HEK293 (cell line): ENCODE results near the gene ZNF608.
A peak's percentile ranks its signal among the peaks of the same experiment; 100 is the strongest.

Source experiments
- ELK4 ChIP-seq: IDR thresholded peaks from 2 replicates; pipeline ENCODE4 v1.6.1; 2011; ENCODE audit warnings: mild to moderate bottlenecking, low read depth, low read length, borderline replicate concordance
- HOXD13 ChIP-seq: sonication (generic); formaldehyde crosslinking; IDR thresholded peaks from 2 replicates; pipeline ENCODE4 v1.8.0; 2022; ENCODE audit warnings: missing genetic modification reagents, borderline replicate concordance
- KLF1 ChIP-seq: fragments of 450-650 bp; formaldehyde crosslinking; IDR thresholded peaks from 2 replicates; pipeline ENCODE4 v1.5.1; 2016; ENCODE audit warnings: missing biosample characterization, missing genetic modification characterization
- KLF7 ChIP-seq: fragments of 450-650 bp; formaldehyde crosslinking; IDR thresholded peaks from 2 replicates; pipeline ENCODE4 v1.5.1; 2016; ENCODE audit warnings: missing biosample characterization, missing genetic modification characterization, borderline replicate concordance
- MEIS1 ChIP-seq: sonication (generic); formaldehyde crosslinking; IDR thresholded peaks from 2 replicates; pipeline ENCODE4 v1.8.1; 2022; ENCODE audit warnings: missing genetic modification reagents, mild to moderate bottlenecking, borderline replicate concordance
- REPIN1 ChIP-seq: fragments of 450-650 bp; formaldehyde crosslinking; IDR thresholded peaks from 2 replicates; pipeline ENCODE4 v1.5.1; 2017; ENCODE audit warnings: missing biosample characterization, missing genetic modification characterization, low read depth
- ZBTB48 ChIP-seq: fragments of 450-650 bp; formaldehyde crosslinking; IDR thresholded peaks from 2 replicates; pipeline ENCODE4 v1.5.1; 2016; ENCODE audit warnings: missing biosample characterization, missing genetic modification characterization
- ZFP41 ChIP-seq: fragments of 450-650 bp; formaldehyde crosslinking; IDR thresholded peaks from 2 replicates; pipeline ENCODE4 v1.5.1; 2016; ENCODE audit warnings: missing biosample characterization, missing genetic modification characterization, borderline replicate concordance
- ZNF10 ChIP-seq: fragments of 450-650 bp; formaldehyde crosslinking; IDR thresholded peaks from 2 replicates; pipeline ENCODE4 v1.5.1; 2017; ENCODE audit warnings: missing biosample characterization, missing genetic modification characterization
- ZNF138 ChIP-seq: fragments of 450-650 bp; formaldehyde crosslinking; IDR thresholded peaks from 2 replicates; pipeline ENCODE4 v1.5.1; 2016; ENCODE audit warnings: missing biosample characterization, missing genetic modification characterization, borderline replicate concordance
- ZNF140 ChIP-seq: fragments of 450-650 bp; formaldehyde crosslinking; IDR thresholded peaks from 2 replicates; pipeline ENCODE4 v1.5.1; 2016; ENCODE audit warnings: missing biosample characterization, missing genetic modification characterization
- ZNF19 ChIP-seq: fragments of 450-650 bp; formaldehyde crosslinking; IDR thresholded peaks from 2 replicates; pipeline ENCODE4; 2016; ENCODE audit warnings: missing biosample characterization, missing genetic modification characterization, low read depth
- ZNF23 ChIP-seq: fragments of 450-650 bp; formaldehyde crosslinking; IDR thresholded peaks from 2 replicates; pipeline ENCODE4 v1.5.1; 2016; ENCODE audit warnings: missing biosample characterization, missing genetic modification characterization, borderline replicate concordance
- ZNF335 ChIP-seq: fragments of 450-650 bp; formaldehyde crosslinking; conservative IDR thresholded peaks from 2 replicates; pipeline ENCODE4 v1.5.1; 2016; ENCODE audit warnings: missing biosample characterization, missing genetic modification characterization
- ZNF398 ChIP-seq: fragments of 450-650 bp; formaldehyde crosslinking; IDR thresholded peaks from 2 replicates; pipeline ENCODE4 v1.5.1; 2017; ENCODE audit warnings: missing biosample characterization, missing genetic modification characterization
- ZNF48 ChIP-seq: fragments of 450-650 bp; formaldehyde crosslinking; IDR thresholded peaks from 2 replicates; pipeline ENCODE4 v1.5.1; 2016; ENCODE audit warnings: missing biosample characterization, missing genetic modification characterization
- ZNF514 ChIP-seq: fragments of 450-650 bp; formaldehyde crosslinking; IDR thresholded peaks from 2 replicates; pipeline ENCODE4 v1.5.1; 2016; ENCODE audit warnings: missing biosample characterization, missing genetic modification characterization
- ZNF544 ChIP-seq: fragments of 450-650 bp; formaldehyde crosslinking; IDR thresholded peaks from 2 replicates; pipeline ENCODE4 v1.5.0; 2017; ENCODE audit warnings: missing biosample characterization, missing genetic modification characterization
- ZNF558 ChIP-seq: fragments of 450-650 bp; formaldehyde crosslinking; IDR thresholded peaks from 2 replicates; pipeline ENCODE4 v1.5.1; 2016; ENCODE audit warnings: missing biosample characterization, missing genetic modification characterization
- ZNF600 ChIP-seq: fragments of 450-650 bp; formaldehyde crosslinking; IDR thresholded peaks from 2 replicates; pipeline ENCODE4 v1.5.1; 2016; ENCODE audit warnings: missing biosample characterization, missing genetic modification characterization
- ZNF639 ChIP-seq: fragments of 450-650 bp; formaldehyde crosslinking; IDR thresholded peaks from 2 replicates; pipeline ENCODE4 v1.5.1; 2016; ENCODE audit warnings: missing biosample characterization, missing genetic modification characterization
- ZNF792 ChIP-seq: fragments of 450-650 bp; formaldehyde crosslinking; IDR thresholded peaks from 2 replicates; pipeline ENCODE4 v1.5.1; 2016; ENCODE audit warnings: missing biosample characterization, missing genetic modification characterization
- ZSCAN30 ChIP-seq: fragments of 450-650 bp; IDR thresholded peaks from 2 replicates; pipeline ENCODE4 v1.5.1; 2018; ENCODE audit warnings: missing biosample characterization, mild to moderate bottlenecking, missing genetic modification characterization, moderate library complexity
- TF ChIP-seq, protein P1 (sequence below): fragments of 450-650 bp; formaldehyde crosslinking; IDR thresholded peaks from 2 replicates; pipeline ENCODE4 v1.5.1; 2016; ENCODE audit warnings: missing biosample characterization, missing genetic modification characterization
- TF ChIP-seq, protein P2 (sequence below): fragments of 450-650 bp; formaldehyde crosslinking; IDR thresholded peaks from 2 replicates; pipeline ENCODE4 v1.5.1; 2016; ENCODE audit warnings: missing biosample characterization, missing genetic modification characterization
- TF ChIP-seq, protein P3 (sequence below): fragments of 450-650 bp; formaldehyde crosslinking; IDR thresholded peaks from 2 replicates; pipeline ENCODE4 v1.5.1; 2016; ENCODE audit warnings: missing biosample characterization, missing genetic modification characterization
- TF ChIP-seq, protein P4 (sequence below): fragments of 450-650 bp; formaldehyde crosslinking; IDR thresholded peaks from 2 replicates; pipeline ENCODE4 v1.5.1; 2017; ENCODE audit warnings: missing biosample characterization, missing genetic modification characterization

ZNF608 gene

DNA sequence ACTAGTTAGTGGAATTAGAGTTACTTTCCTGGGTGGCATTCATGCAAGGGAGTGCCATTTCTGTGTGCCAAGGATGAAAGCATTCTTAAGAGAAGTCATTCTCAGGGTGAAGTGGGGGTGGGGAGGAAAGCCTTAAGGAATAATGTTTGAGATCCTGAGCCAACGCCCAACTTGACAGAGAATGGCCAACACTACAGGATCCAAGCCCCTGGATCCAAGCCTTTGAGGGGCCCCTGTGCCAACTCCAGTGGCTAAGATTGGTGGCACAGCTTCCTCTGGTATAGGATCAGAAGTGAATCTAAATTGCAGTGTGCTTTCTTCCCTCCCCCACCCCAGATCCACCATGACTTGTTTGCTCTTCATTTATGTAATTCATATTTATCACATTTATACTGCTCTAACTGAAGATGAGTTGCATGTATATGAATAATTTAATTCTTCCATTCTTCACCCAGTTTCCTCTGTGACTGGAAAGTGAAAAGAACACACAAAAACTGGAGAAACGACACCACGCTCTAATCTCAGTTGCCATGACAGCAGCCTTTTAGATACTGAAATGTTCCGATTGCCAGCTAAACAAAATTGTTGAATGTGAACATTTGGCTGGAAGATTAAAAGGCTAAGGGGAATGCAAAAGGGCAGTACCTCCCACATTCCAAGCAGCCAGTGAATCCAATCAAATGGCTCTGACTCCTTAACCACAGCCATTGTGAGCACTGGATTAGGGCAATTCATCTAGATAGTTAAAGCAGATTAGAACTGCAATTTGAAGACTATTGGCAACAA, 4.5 kb downstream of the ZNF608 start (continued):
- TF ChIP-seq ZNF639 = peak; percentile 74; the same call in 1 of the 2 replicates
- no peak for TF ChIP-seq MEIS1 (CRISPR knock-in tag)
- TF ChIP-seq, protein P1, sequence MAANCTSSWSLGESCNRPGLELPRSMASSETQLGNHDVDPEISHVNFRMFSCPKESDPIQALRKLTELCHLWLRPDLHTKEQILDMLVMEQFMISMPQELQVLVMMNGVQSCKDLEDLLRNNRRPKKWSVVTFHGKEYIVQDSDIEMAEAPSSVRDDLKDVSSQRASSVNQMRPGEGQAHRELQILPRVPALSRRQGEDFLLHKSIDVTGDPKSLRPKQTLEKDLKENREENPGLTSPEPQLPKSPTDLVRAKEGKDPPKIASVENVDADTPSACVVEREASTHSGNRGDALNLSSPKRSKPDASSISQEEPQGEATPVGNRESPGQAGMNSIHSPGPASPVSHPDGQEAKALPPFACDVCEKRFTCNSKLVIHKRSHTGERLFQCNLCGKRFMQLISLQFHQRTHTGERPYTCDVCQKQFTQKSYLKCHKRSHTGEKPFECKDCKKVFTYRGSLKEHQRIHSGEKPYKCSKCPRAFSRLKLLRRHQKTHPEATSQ = no peak
- TF ChIP-seq ZSCAN30 (tag by site-specific recombination) = peak; percentile 86
- TF ChIP-seq ZNF23 (tag by site-specific recombination) = no peak
- no peak for TF ChIP-seq ZNF19 (tag by site-specific recombination)
- peak; percentile 42; the same call in 1 of the 2 replicates for TF ChIP-seq HOXD13
- TF ChIP-seq ZNF398 (tag by site-specific recombination) = no peak
- TF ChIP-seq ZNF335 = 0 out of 2 replicates have a peak, but pooled peaks have one; percentile 18
- no peak for TF ChIP-seq ZNF140 (tag by site-specific recombination)
- TF ChIP-seq ZBTB48 (tag by site-specific recombination) = no peak
- TF ChIP-seq, protein P2, sequence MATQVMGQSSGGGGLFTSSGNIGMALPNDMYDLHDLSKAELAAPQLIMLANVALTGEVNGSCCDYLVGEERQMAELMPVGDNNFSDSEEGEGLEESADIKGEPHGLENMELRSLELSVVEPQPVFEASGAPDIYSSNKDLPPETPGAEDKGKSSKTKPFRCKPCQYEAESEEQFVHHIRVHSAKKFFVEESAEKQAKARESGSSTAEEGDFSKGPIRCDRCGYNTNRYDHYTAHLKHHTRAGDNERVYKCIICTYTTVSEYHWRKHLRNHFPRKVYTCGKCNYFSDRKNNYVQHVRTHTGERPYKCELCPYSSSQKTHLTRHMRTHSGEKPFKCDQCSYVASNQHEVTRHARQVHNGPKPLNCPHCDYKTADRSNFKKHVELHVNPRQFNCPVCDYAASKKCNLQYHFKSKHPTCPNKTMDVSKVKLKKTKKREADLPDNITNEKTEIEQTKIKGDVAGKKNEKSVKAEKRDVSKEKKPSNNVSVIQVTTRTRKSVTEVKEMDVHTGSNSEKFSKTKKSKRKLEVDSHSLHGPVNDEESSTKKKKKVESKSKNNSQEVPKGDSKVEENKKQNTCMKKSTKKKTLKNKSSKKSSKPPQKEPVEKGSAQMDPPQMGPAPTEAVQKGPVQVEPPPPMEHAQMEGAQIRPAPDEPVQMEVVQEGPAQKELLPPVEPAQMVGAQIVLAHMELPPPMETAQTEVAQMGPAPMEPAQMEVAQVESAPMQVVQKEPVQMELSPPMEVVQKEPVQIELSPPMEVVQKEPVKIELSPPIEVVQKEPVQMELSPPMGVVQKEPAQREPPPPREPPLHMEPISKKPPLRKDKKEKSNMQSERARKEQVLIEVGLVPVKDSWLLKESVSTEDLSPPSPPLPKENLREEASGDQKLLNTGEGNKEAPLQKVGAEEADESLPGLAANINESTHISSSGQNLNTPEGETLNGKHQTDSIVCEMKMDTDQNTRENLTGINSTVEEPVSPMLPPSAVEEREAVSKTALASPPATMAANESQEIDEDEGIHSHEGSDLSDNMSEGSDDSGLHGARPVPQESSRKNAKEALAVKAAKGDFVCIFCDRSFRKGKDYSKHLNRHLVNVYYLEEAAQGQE (tag by site-specific recombination) = no peak
- TF ChIP-seq ZNF138 (tag by site-specific recombination) = no peak
- TF ChIP-seq KLF1 (tag by site-specific recombination) = peak; percentile 42
- TF ChIP-seq REPIN1 (tag by site-specific recombination) = no peak
- TF ChIP-seq ZNF544 = no peak
- TF ChIP-seq ZNF10 (tag by site-specific recombination) = peak; percentile 80; the same call in 1 of the 2 replicates
- TF ChIP-seq, protein P3, sequence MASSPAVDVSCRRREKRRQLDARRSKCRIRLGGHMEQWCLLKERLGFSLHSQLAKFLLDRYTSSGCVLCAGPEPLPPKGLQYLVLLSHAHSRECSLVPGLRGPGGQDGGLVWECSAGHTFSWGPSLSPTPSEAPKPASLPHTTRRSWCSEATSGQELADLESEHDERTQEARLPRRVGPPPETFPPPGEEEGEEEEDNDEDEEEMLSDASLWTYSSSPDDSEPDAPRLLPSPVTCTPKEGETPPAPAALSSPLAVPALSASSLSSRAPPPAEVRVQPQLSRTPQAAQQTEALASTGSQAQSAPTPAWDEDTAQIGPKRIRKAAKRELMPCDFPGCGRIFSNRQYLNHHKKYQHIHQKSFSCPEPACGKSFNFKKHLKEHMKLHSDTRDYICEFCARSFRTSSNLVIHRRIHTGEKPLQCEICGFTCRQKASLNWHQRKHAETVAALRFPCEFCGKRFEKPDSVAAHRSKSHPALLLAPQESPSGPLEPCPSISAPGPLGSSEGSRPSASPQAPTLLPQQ (tag by site-specific recombination) = peak; percentile 43; the same call in 1 of the 2 replicates
- TF ChIP-seq, protein P4, sequence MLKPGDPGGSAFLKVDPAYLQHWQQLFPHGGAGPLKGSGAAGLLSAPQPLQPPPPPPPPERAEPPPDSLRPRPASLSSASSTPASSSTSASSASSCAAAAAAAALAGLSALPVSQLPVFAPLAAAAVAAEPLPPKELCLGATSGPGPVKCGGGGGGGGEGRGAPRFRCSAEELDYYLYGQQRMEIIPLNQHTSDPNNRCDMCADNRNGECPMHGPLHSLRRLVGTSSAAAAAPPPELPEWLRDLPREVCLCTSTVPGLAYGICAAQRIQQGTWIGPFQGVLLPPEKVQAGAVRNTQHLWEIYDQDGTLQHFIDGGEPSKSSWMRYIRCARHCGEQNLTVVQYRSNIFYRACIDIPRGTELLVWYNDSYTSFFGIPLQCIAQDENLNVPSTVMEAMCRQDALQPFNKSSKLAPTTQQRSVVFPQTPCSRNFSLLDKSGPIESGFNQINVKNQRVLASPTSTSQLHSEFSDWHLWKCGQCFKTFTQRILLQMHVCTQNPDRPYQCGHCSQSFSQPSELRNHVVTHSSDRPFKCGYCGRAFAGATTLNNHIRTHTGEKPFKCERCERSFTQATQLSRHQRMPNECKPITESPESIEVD (tag by site-specific recombination) = peak; percentile 97
- TF ChIP-seq ZNF48 (tag by site-specific recombination) = no peak
- no peak for TF ChIP-seq ZFP41 (tag by site-specific recombination)
- TF ChIP-seq ZNF792 (tag by site-specific recombination) = no peak
- no peak for TF ChIP-seq ZNF514 (tag by site-specific recombination)
- TF ChIP-seq ELK4 = no peak
- 0 out of 2 replicates have a peak, but pooled peaks have one; percentile 26 for TF ChIP-seq ZNF558
- peak; percentile 15; the same call in 1 of the 2 replicates for TF ChIP-seq ZNF600 (tag by site-specific recombination)
- peak; percentile 43; the same call in 1 of the 2 replicates for TF ChIP-seq KLF7 (tag by site-specific recombination)
